Tongue (tissue), 2 donors: Measurements from ENCODE around the gene PODNL1. TPM values are rescaled to one million over a fixed set of nuclear protein-coding genes. Genes with fewer than 3 reads are reported as not detected.
"Not testable (repeated sequence)": the region's sequence is repeated elsewhere in the genome, so short reads cannot be mapped to it uniquely, and the experiment has no call there.

Source experiments
- DNase-seq: peaks from one replicate; pipeline ENCODE4 v3.0.0-alpha.2; 2015
- total RNA-seq: library from RNA; depleted of rRNA; stranded (reverse); fragments of >200 nt; gene quantifications from one replicate; pipeline ENCODE4 v1.2.3, GENCODE V29; 2014

PODNL1 gene
- total RNA-seq, 1 donor from 2014 or later, result 1.5 TPM

GRCh38 chr19:13973479-13973878, 35.3 kb upstream of the PODNL1 start:
- not testable (repeated sequence) for DNase-seq

GRCh38 chr19:13972368-13973155, 34.3 kb upstream of the PODNL1 start:
- DNase-seq, result no peak

- DNase-seq, result not testable (repeated sequence)
These were observed 33.7 kb upstream of the PODNL1 start for GRCh38 chr19:13971868-13972267.

GRCh38 chr19:13969897-13970296, 31.7 kb upstream of the PODNL1 start:
- no peak for DNase-seq

- no peak for DNase-seq
These were observed 30.8 kb upstream of the PODNL1 start for GRCh38 chr19:13968999-13969398.

GRCh38 chr19:13968383-13968935, 30.2 kb upstream of the PODNL1 start:
- no peak for DNase-seq

- not testable (repeated sequence) for DNase-seq
These were observed 29.0 kb upstream of the PODNL1 start for GRCh38 chr19:13967206-13967605.

GRCh38 chr19:13966684-13967128, 28.5 kb upstream of the PODNL1 start:
- DNase-seq, result no peak

GRCh38 chr19:13965926-13966683, 27.9 kb upstream of the PODNL1 start:
- DNase-seq, result no peak

- no peak for DNase-seq
These were observed 27.2 kb upstream of the PODNL1 start for GRCh38 chr19:13965377-13965896.

- no peak for DNase-seq
These were observed 26.6 kb upstream of the PODNL1 start for GRCh38 chr19:13964776-13965175.

GRCh38 chr19:13963603-13964105, 25.4 kb upstream of the PODNL1 start:
- no peak for DNase-seq

GRCh38 chr19:13962699-13963602, 24.7 kb upstream of the PODNL1 start:
- DNase-seq, result peak; percentile 64

- DNase-seq, result peak; percentile 61
These were observed 23.8 kb upstream of the PODNL1 start for GRCh38 chr19:13961826-13962698.

- no peak for DNase-seq
These were observed 22.9 kb upstream of the PODNL1 start for GRCh38 chr19:13960863-13961784.

GRCh38 chr19:13959962-13960862, 22.0 kb upstream of the PODNL1 start:
- DNase-seq, result no peak

GRCh38 chr19:13959141-13959961, 21.1 kb upstream of the PODNL1 start:
- DNase-seq, result no peak
